Adrenal gland (tissue), 12 donors: ENCODE measurements around the gene DDC. TPM values are rescaled to one million over a fixed set of nuclear protein-coding genes. Genes with fewer than 3 reads are reported as not detected.
"Not testable (repeated sequence)": the region's sequence is repeated elsewhere in the genome, so short reads cannot be mapped to it uniquely, and the experiment has no call there.

Experiments
- DNase-seq, 7 donors: peaks; one replicate each; pipeline ENCODE4 v3.0.0-alpha.2; 2019 to 2020
- H3K27ac ChIP-seq, 5 donors: fragments of 200-600 bp; sonication (generic) in 4 of 5; 1 replicate in 3 of 5; 2 replicates in 2 of 5; pipeline versions ENCODE4 v1.5.1 to v1.8.0; 2016 to 2020; ENCODE audit warnings: mild to moderate bottlenecking in 1 of 5
- H3K27me3 ChIP-seq: fragments of 200-600 bp; 2 replicates; pipeline ENCODE4 v1.8.0; 2021
- H3K36me3 ChIP-seq, 2 donors: fragments of 200-600 bp; replicated peaks in 1 of 2; 1 replicate in 1 of 2; 2 replicates in 1 of 2; pipeline versions ENCODE4 v1.5.1 to v1.8.0; 2018 to 2022
- H3K4me1 ChIP-seq, 2 donors: fragments of 200-600 bp; replicated peaks in 1 of 2; 1 replicate in 1 of 2; 2 replicates in 1 of 2; pipeline versions ENCODE4 v1.5.1 to v1.8.0; 2018 to 2021
- H3K4me3 ChIP-seq, 4 donors: fragments of 200-600 bp; sonication (generic) in 3 of 4; one replicate each; pipeline ENCODE4 v1.5.1; 2016 to 2018
- H3K9me3 ChIP-seq, 3 donors: fragments of 200-600 bp; sonication (generic) in 1 of 3; replicated peaks in 1 of 3; 1 replicate in 2 of 3; 2 replicates in 1 of 3; pipeline versions ENCODE4 v1.5.1 to v1.8.0; 2016 to 2021
- CTCF ChIP-seq, 6 experiments: fragments of 450-650 bp in 4 of 6; fragments of 200-600 bp in 2 of 6; sonication (generic) in 1 of 6; IDR thresholded peaks; 1 replicate in 5 of 6; 2 replicates in 1 of 6; pipeline versions ENCODE4 v1.5.1 to v1.8.0; 2016 to 2021; ENCODE audit warnings: antibody characterized with exemption in 6 of 6, mild to moderate bottlenecking in 2 of 6, moderate library complexity in 1 of 6
- POLR2A ChIP-seq, 2 donors: fragments of 450-650 bp; IDR thresholded peaks; one replicate each; pipeline ENCODE4 v1.6.1; 2017; ENCODE audit warnings: antibody characterized with exemption in 2 of 2, mild to moderate bottlenecking in 2 of 2, moderate library complexity in 1 of 2
- WGBS, 4 donors: extraction: QIAGEN DNeasy Blood & Tissue Kit in 2 of 4; methylation state at CpG; one replicate each; pipeline versions ENCODE4 v1.1.5 to v1.1.7; 2013 to 2017; 5-methylcytosine and 5-hydroxymethylcytosine counted together
- intact Hi-C, 2 donors: fragments of 100-400 bp; cut with DNase I; formaldehyde crosslinking; loops; one replicate each; pipeline versions ENCODE4 v1.14.1 to v1.15.0; 2022 to 2023
- polyA plus RNA-seq, 3 donors: library from polyadenylated mRNA; stranded (reverse); fragments of 200-250 nt in 2 of 3; fragments of 350-450 nt in 1 of 3; fragmentation: Illumina TruSeq in 1 of 3; extraction: RNeasy Lipid Tissue Mini Kit (QIAGEN cat#74804) in 1 of 3; gene quantifications; one replicate each; pipeline ENCODE4 v1.2.3, GENCODE V29; 2013 to 2014
- total RNA-seq, 9 donors: library from RNA; depleted of rRNA in 4 of 9; stranded (reverse); fragments of >200 nt in 4 of 9; fragments of 120-200 nt in 1 of 9; fragmentation: NEBNext Ultra II Directional in 1 of 9; extraction: Animal tissue kit (Norgen Biotek cat#: 25700) in 1 of 9; gene quantifications; one replicate each; pipeline versions ENCODE4 v1.1.0 to v1.2.4, GENCODE V29; 2013 to 2023
- donor health status: healthy with polysubstance abuse.
- donor health status: Bipolar disorder and iron deficiency.
- donor health status: DM: yes; HTN: yes; CAD: no.
- donor health status: DM: no; HTN: no; CAD: no.
- donor health status: DM: no; HTN: no; CAD: no.
- donor health status: DM: yes; HTN: yes; CAD: no.

Gene DDC
- total and polyA plus RNA-seq, 12 donors, result 0.58 to 52.7 (median 15.4) TPM

DNA sequence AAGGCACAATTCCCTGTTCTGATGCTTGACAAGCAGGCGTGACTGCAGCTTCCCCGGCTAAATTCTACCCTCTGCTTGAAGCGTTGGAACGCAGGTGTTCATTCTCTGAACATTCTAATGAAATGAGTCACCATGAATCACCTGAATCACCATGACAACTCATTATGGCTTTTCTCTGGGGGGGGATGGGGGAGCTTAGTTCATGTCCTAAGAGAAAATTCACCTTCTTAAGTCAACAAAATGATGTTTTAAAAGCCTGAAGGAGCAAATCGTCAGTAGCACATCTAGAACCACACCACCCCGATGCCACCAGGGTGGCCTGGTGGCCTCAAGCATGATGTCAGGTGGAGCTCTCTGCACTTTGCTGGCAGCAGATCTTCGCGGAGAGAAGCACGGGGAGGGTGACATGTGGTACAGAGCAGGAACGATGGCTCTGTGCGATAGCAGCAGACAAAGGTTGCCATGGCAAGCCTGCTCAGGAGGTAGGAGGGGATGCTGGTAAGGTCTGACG lies 33.7 kb downstream of the DDC start:
- H3K9me3 ChIP-seq, result no peaks in the 10 kb centered on the region
- H3K4me1 ChIP-seq, result peaks cover 5 to 11% of the 10 kb centered on the region in 2 donors
- H3K4me3 ChIP-seq, result no peak overlapping the region
- 48 to 70% (median 65%) methylated on average over 12 of the region's 12 CpGs for WGBS, 4 donors
- peak in 3 of 7 donors; percentile 29 to 93 (median 33) for DNase-seq
- TF ChIP-seq POLR2A (IDR thresholded peaks at IDR 0.05) (no peak), CTCF (IDR thresholded peaks at IDR 0.05) (no peak)
- H3K27me3 ChIP-seq, result no peaks in the 10 kb centered on the region
- intact Hi-C loops, result no loop called here
- H3K36me3 ChIP-seq, result no peaks in the 10 kb centered on the region
- H3K27ac ChIP-seq, result peak overlapping the region in 1 of 5 donors; percentile 76

- Histone ChIP-seq H3K4me1 (peaks cover 5 to 11% of the 10 kb centered on the region in 2 donors), H3K9me3 (no peaks in the 10 kb centered on the region), H3K36me3 (no peaks in the 10 kb centered on the region), H3K27ac (peak overlapping the region in 1 of 5 donors; percentile 76), H3K4me3 (no peak overlapping the region), H3K27me3 (no peaks in the 10 kb centered on the region)
- intact Hi-C loops, result no loop called here
- 88 to 94% (median 89%) methylated on average over 1 of the region's 1 CpG for WGBS, 4 donors
- no peak for TF ChIP-seq POLR2A (IDR thresholded peaks at IDR 0.05)
- no peak for TF ChIP-seq CTCF (IDR thresholded peaks at IDR 0.05)
- no peak for DNase-seq
These were observed 34.4 kb downstream of the DDC start for GRCh38 chr7:50530766-50531165.

GRCh38 chr7:50529093-50529862 lies 35.9 kb downstream of the DDC start:
- H3K4me1 ChIP-seq, result peaks cover 0 to under 1% of the 10 kb centered on the region in 2 donors
- 89 to 93% (median 90%) methylated on average over 13 to 15 of the region's 15 CpGs for WGBS, 4 donors
- no peaks in the 10 kb centered on the region for H3K36me3 ChIP-seq
- DNase-seq, result peak in 1 of 7 donors; percentile 49
- H3K27ac ChIP-seq, result peak overlapping the region in 1 of 5 donors; percentile 76
- H3K27me3 ChIP-seq, result no peaks in the 10 kb centered on the region
- TF ChIP-seq POLR2A (IDR thresholded peaks at IDR 0.05), result no peak
- no peak for TF ChIP-seq CTCF (IDR thresholded peaks at IDR 0.05)
- H3K9me3 ChIP-seq, result no peaks in the 10 kb centered on the region
- intact Hi-C loops, result no loop called here
- no peak overlapping the region for H3K4me3 ChIP-seq

DNA sequence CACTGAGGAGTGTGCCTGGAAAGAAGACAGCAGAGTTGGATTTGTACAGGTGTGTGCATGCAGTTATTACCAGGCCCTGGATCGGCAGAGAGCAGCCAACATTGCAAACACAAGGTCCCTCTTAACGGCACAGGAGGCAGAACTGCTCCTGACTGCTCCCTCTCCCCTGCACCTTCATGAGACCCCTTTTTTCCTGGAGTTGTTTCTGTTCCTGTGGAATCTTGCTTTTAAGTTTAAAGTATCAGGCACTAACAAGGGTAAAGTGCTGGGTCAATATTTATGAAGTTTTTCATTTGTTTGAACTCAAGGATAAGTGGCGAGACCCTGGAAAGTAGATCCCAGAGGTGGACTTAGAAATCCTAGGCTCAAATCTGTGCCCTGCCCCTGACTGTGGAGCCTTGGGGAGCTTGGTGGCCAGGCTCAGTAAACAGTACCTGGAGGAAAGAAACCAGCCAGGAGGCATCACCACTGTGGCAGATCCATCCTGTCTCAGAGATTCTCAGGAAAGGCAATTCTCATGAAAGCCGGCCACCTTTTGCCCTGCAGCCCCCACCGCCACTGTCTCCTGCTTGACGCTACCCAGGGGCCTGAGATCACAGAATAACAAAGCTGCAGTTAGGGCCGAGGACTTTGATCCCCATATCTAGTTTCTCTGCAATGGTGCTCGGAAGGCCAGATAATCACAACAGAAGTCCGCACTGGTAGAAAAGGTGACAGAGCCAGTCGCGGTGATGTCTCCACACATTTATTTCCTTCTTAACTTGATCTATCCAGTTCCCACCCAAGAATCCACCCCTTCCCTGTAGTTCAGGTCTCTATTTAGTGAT lies 36.7 kb downstream of the DDC start:
- no peaks in the 10 kb centered on the region for H3K36me3 ChIP-seq
- H3K27ac ChIP-seq, result peak overlapping the region in 1 of 5 donors; percentile 76
- TF ChIP-seq POLR2A (IDR thresholded peaks at IDR 0.05) (no peak), CTCF (IDR thresholded peaks at IDR 0.05) (no peak)
- DNase-seq, result peak in 1 of 7 donors; percentile 51
- no peak overlapping the region for H3K4me3 ChIP-seq
- intact Hi-C loops, result no loop called here
- H3K27me3 ChIP-seq, result no peaks in the 10 kb centered on the region
- H3K4me1 ChIP-seq, result no peaks in the 10 kb centered on the region
- H3K9me3 ChIP-seq, result no peaks in the 10 kb centered on the region
- 68 to 75% (median 74%) methylated on average over 10 to 11 of the region's 11 CpGs for WGBS, 4 donors

- H3K4me3 ChIP-seq, H3K36me3 ChIP-seq, H3K4me1 ChIP-seq, H3K27me3 ChIP-seq, DNase-seq, intact Hi-C loops, H3K27ac ChIP-seq: not testable (repeated sequence)
- 63 to 74% (median 67%) methylated on average over 3 of the region's 3 CpGs for WGBS, 4 donors
- H3K9me3 ChIP-seq, result peaks cover 0 to 14% (median 0%) of the 10 kb centered on the region in 3 donors
These were observed 45.9 kb downstream of the DDC start for GRCh38 chr7:50519350-50519749.
